Activated CD8-positive, alpha-beta memory T cell treated with anti-CD3 and anti-CD28 coated beads for 48 hours (primary cell): ENCODE results near the gene FOXP1.

Experiments
- DNase-seq, 3 experiments: peaks; one replicate each; pipeline ENCODE4 v3.0.0-alpha.2; 2020; ENCODE audit warnings: low read depth in 2 of 3, low spot score in 2 of 3

Gene FOXP1

GRCh38 chr3:71225002-71225684, 358.4 kb downstream of the FOXP1 start:
- no peak for DNase-seq

GRCh38 chr3:71219744-71220638, 363.5 kb downstream of the FOXP1 start:
- peak in 1 of 3 experiments; percentile 12 for DNase-seq

- no peak for DNase-seq
Observed at GRCh38 chr3:71218508-71218907, 365.0 kb downstream of the FOXP1 start.

- no peak for DNase-seq
Observed at GRCh38 chr3:71217640-71218222, 365.8 kb downstream of the FOXP1 start.

- DNase-seq, result no peak
Observed at GRCh38 chr3:71215351-71215750, 368.2 kb downstream of the FOXP1 start.

- no peak for DNase-seq
Observed at GRCh38 chr3:71214797-71215196, 368.7 kb downstream of the FOXP1 start.

- no peak for DNase-seq
Observed at GRCh38 chr3:71214016-71214415, 369.5 kb downstream of the FOXP1 start.

- no peak for DNase-seq
Observed at GRCh38 chr3:71211083-71211482, 372.4 kb downstream of the FOXP1 start.

- no peak for DNase-seq
Observed at GRCh38 chr3:71210257-71211007, 373.1 kb downstream of the FOXP1 start.

GRCh38 chr3:71208211-71209095, 375.1 kb downstream of the FOXP1 start:
- no peak for DNase-seq

GRCh38 chr3:71207632-71208031, 375.9 kb downstream of the FOXP1 start:
- DNase-seq, result no peak

GRCh38 chr3:71206305-71207165, 377.0 kb downstream of the FOXP1 start:
- no peak for DNase-seq

GRCh38 chr3:71203727-71204488, 379.6 kb downstream of the FOXP1 start:
- no peak for DNase-seq

- no peak for DNase-seq
Observed at GRCh38 chr3:71202848-71203533, 380.5 kb downstream of the FOXP1 start.

GRCh38 chr3:71201939-71202338, 381.6 kb downstream of the FOXP1 start:
- no peak for DNase-seq

- no peak for DNase-seq
Observed at GRCh38 chr3:71197841-71198565, 385.5 kb downstream of the FOXP1 start.

GRCh38 chr3:71195492-71195891, 388.0 kb downstream of the FOXP1 start:
- no peak for DNase-seq
